ENCODE measurements around the gene IL17REL.

GRCh38 chr22:50018608-50019285 is 6.2 kb upstream of the IL17REL start:
- TF ChIP-seq POLR2A (IDR thresholded peaks at IDR 0.05) (no peak), CTCF (IDR thresholded peaks at IDR 0.05) (no peak)
